CD4-positive, alpha-beta T cell (primary cell): Measurements from ENCODE around the gene NRTN. TPM values are rescaled to one million over a fixed set of nuclear protein-coding genes. Genes with fewer than 3 reads are reported as not detected.
"Not testable (repeated sequence)": the region's sequence is repeated elsewhere in the genome, so short reads cannot be mapped to it uniquely, and the experiment has no call there.

Source experiments
- ATAC-seq: fragments of 200-7000 bp; cut with Tn5 transposase; one replicate; pipeline ENCODE4 v1.10.0; 2022; ENCODE audit warnings: mild to moderate bottlenecking; ENCODE audit not compliant: poor library complexity
- CTCF ChIA-PET: fragments of 350-600 bp; sonication (Branson Sonifier 250); formaldehyde crosslinking; loops from one replicate; lab custom pipeline; 2021; ENCODE audit warnings: antibody characterized with exemption, inconsistent platforms; lab: Charles Lee
- POLR2A ChIA-PET: fragments of 350-600 bp; sonication (Branson Sonifier 250); formaldehyde crosslinking; loops from one replicate; lab custom pipeline; 2021; ENCODE audit warnings: antibody characterized with exemption, inconsistent platforms; lab: Charles Lee
- DNase-seq, 14 experiments: peaks; one replicate each; pipeline ENCODE4 v3.0.0-alpha.2; 2013 to 2020; ENCODE audit warnings: mixed read lengths in 2 of 14
- H3K27ac ChIP-seq, 2 donors: one replicate each; pipeline versions ENCODE4 v1.5.1 to v1.7.0; 2013; ENCODE audit warnings: low read length in 2 of 2, low read depth in 1 of 2, mild to moderate bottlenecking in 1 of 2
- H3K27me3 ChIP-seq, 2 experiments: 1 replicate in 1 of 2; 2 replicates in 1 of 2; pipeline versions ENCODE4 v1.6.1 to v1.7.0; 2013; ENCODE audit warnings: low read length in 2 of 2, control low read depth in 1 of 2, mild to moderate bottlenecking in 1 of 2, moderate library complexity in 1 of 2; ENCODE audit not compliant: insufficient read depth in 2 of 2, control insufficient read depth in 1 of 2
- H3K36me3 ChIP-seq: one replicate; pipeline ENCODE4 v1.6.1; 2013; ENCODE audit warnings: low read length, control low read depth; ENCODE audit not compliant: insufficient read depth
- H3K4me1 ChIP-seq: one replicate; pipeline ENCODE4 v1.6.1; 2013; ENCODE audit warnings: low read length, control low read depth; ENCODE audit not compliant: insufficient read depth
- H3K4me3 ChIP-seq: one replicate; pipeline ENCODE4 v1.5.1; 2013; ENCODE audit warnings: mild to moderate bottlenecking, low read length, moderate library complexity
- H3K9me3 ChIP-seq, 2 experiments: 1 replicate in 1 of 2; 2 replicates in 1 of 2; pipeline versions ENCODE4 v1.6.1 to v1.7.0; 2013; ENCODE audit warnings: low read length in 2 of 2, mild to moderate bottlenecking in 2 of 2, control low read depth in 1 of 2, moderate library complexity in 1 of 2; ENCODE audit not compliant: control insufficient read depth in 1 of 2, insufficient read depth in 1 of 2
- H3K27ac Mint-ChIP-seq: one replicate; pipeline ENCODE4 v1.8.0; 2020; ENCODE audit warnings: mixed read lengths
- H3K27me3 Mint-ChIP-seq: one replicate; pipeline ENCODE4 v1.8.0; 2021; ENCODE audit warnings: mixed read lengths
- H3K36me3 Mint-ChIP-seq: one replicate; pipeline ENCODE4 v1.8.0; 2021; ENCODE audit warnings: low read depth, mixed read lengths
- H3K4me1 Mint-ChIP-seq: one replicate; pipeline ENCODE4 v1.8.0; 2021; ENCODE audit warnings: low read depth, mixed read lengths
- H3K4me3 Mint-ChIP-seq: one replicate; pipeline ENCODE4 v1.8.0; 2020; ENCODE audit warnings: mild to moderate bottlenecking, mixed read lengths
- H3K9me3 Mint-ChIP-seq: one replicate; pipeline ENCODE4 v1.8.0; 2020; ENCODE audit warnings: mixed read lengths
- intact Hi-C, 2 experiments: fragments of 100-400 bp; cut with DNase I in 1 of 2; cut with micrococcal nuclease in 1 of 2; formaldehyde crosslinking; loops; one replicate each; pipeline versions ENCODE4 v1.15.1 to v1.9.0; 2023 to 2025; cut with DNase I, micrococcal nuclease
- total RNA-seq, 174 experiments: library from RNA in 2 of 174; stranded (reverse) in 2 of 174; gene quantifications; one replicate each; pipeline ENCODE4 v1.2.3 and lab custom pipeline; 2021 to 2026
- TF ChIP-seq, protein P1 (sequence below): fragments of 200-600 bp; IDR thresholded peaks from one replicate; pipeline ENCODE4 v1.8.0; 2022; ENCODE audit warnings: antibody characterized with exemption, mild to moderate bottlenecking

Gene NRTN
- total RNA-seq, 2 experiments from 2014 or later: 1.5 to 1.6 TPM

- H3K27ac ChIP-seq: no peak overlapping the region
- TF ChIP-seq, protein P1, sequence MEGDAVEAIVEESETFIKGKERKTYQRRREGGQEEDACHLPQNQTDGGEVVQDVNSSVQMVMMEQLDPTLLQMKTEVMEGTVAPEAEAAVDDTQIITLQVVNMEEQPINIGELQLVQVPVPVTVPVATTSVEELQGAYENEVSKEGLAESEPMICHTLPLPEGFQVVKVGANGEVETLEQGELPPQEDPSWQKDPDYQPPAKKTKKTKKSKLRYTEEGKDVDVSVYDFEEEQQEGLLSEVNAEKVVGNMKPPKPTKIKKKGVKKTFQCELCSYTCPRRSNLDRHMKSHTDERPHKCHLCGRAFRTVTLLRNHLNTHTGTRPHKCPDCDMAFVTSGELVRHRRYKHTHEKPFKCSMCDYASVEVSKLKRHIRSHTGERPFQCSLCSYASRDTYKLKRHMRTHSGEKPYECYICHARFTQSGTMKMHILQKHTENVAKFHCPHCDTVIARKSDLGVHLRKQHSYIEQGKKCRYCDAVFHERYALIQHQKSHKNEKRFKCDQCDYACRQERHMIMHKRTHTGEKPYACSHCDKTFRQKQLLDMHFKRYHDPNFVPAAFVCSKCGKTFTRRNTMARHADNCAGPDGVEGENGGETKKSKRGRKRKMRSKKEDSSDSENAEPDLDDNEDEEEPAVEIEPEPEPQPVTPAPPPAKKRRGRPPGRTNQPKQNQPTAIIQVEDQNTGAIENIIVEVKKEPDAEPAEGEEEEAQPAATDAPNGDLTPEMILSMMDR: no peak
- ATAC-seq (no peak), DNase-seq (no peak)
- ChIA-PET POLR2A (no interaction called here), CTCF (no interaction called here)
- H3K9me3 ChIP-seq: no peaks in the 10 kb centered on the region
- no peaks in the 10 kb centered on the region for H3K4me1 Mint-ChIP-seq
- no peak overlapping the region for H3K4me3 ChIP-seq
- no peaks in the 10 kb centered on the region for H3K4me1 ChIP-seq
- no peaks in the 10 kb centered on the region for H3K36me3 ChIP-seq
- no peaks in the 10 kb centered on the region for H3K36me3 Mint-ChIP-seq
- H3K4me3 Mint-ChIP-seq: no peak overlapping the region
- no peaks in the 10 kb centered on the region for H3K9me3 Mint-ChIP-seq
- no peaks in the 10 kb centered on the region for H3K27me3 Mint-ChIP-seq
- H3K27me3 ChIP-seq: peaks cover 3% of the 10 kb centered on the region in 2 experiments
- intact Hi-C loops: loop anchor here in 1 of 2 experiments (10.0 kb wide), 1 partner anchor 250 kb away; no protein-coding TSS in a partner anchor
- no peak overlapping the region for H3K27ac Mint-ChIP-seq
These were observed 29.9 kb upstream of the NRTN start for GRCh38 chr19:5774921-5775320.

DNA sequence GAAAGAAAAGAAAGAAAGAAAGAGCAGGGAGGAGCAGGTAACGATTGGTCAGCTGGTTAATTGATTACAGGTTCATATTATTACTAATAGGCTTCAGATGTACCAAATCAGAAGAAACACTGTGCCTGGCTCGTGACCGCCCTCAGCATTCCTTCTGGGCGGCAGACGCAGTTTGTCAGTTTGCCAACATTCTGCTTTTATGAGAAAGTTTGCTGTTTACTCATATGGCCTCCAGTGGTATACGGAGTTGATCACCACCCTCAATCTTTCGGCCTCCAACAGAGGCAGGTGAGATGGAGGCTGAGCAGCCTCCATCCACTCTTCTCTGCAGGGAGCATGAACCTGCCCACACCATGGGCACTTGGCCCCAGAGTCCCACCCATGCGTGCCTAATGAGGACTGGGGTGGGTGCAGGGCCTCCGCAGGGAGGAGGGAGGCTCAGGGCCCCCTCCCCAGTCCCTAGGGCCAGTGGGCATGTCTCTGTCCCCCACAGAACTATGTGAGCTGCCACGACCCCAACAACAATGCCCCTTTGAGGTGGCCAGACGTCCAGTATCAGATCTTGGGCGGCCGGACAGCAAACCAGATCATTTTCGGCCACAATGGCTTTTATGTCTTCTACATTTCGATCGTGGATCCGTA is 29.1 kb upstream of the NRTN start:
- ATAC-seq: no peak
- Histone ChIP-seq H3K36me3 (no peaks in the 10 kb centered on the region), H3K4me1 (no peaks in the 10 kb centered on the region), H3K9me3 (no peaks in the 10 kb centered on the region), H3K4me3 (no peak overlapping the region), H3K27me3 (peaks cover 3% of the 10 kb centered on the region in 2 experiments), H3K27ac (no peak overlapping the region)
- POLR2A ChIA-PET: no interaction called here
- CTCF ChIA-PET: no interaction called here
- H3K4me1 Mint-ChIP-seq: no peaks in the 10 kb centered on the region
- no peak overlapping the region for H3K4me3 Mint-ChIP-seq
- no peaks in the 10 kb centered on the region for H3K9me3 Mint-ChIP-seq
- no peak overlapping the region for H3K27ac Mint-ChIP-seq
- H3K36me3 Mint-ChIP-seq: no peaks in the 10 kb centered on the region
- intact Hi-C loops: loop anchor here in 1 of 2 experiments (10.0 kb wide), 1 partner anchor 249 kb away; no protein-coding TSS in a partner anchor
- no peaks in the 10 kb centered on the region for H3K27me3 Mint-ChIP-seq
- no peak for DNase-seq
- TF ChIP-seq, protein P1: no peak

DNA sequence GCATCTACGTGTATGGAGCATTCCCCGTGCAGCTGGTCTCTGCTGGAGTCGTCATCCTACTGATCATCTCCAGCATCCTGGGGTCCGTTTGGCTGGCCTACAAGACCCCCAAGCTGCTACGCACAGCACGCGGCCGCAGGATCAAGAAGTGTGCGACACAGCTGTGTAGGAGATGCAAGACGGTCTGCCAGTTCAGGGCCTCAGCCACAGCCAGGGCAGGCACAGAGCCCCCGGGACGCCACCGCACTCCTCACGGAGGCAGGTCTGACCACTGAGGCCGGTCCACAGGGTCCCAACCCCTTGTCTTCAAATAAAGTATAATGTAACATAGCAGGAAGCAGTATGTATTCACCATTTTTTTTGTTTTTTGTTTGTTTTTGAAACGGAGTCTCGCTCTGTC is 26.5 kb upstream of the NRTN start:
- Mint-ChIP-seq H3K4me3 (no peak overlapping the region), H3K27me3 (no peaks in the 10 kb centered on the region), H3K9me3 (no peaks in the 10 kb centered on the region), H3K36me3 (no peaks in the 10 kb centered on the region), H3K27ac (no peak overlapping the region), H3K4me1 (no peaks in the 10 kb centered on the region)
- Histone ChIP-seq H3K4me1 (no peaks in the 10 kb centered on the region), H3K4me3 (no peak overlapping the region), H3K27me3 (peaks cover 0 to under 1% of the 10 kb centered on the region in 2 experiments), H3K9me3 (peaks cover 0 to 6% of the 10 kb centered on the region in 2 experiments), H3K27ac (no peak overlapping the region), H3K36me3 (no peaks in the 10 kb centered on the region)
- CTCF ChIA-PET: interaction anchor here (0.6 kb wide), 1 partner anchor 1174 kb away, joined by 3 read pairs; no protein-coding TSS in a partner anchor
- ATAC-seq (no peak), DNase-seq (no peak)
- POLR2A ChIA-PET: no interaction called here
- TF ChIP-seq, protein P1: no peak
- intact Hi-C loops: loop anchor here in 1 of 2 experiments (10.0 kb wide), 1 partner anchor 246 kb away; no protein-coding TSS in a partner anchor

- H3K27me3 ChIP-seq, H3K9me3 Mint-ChIP-seq, H3K27me3 Mint-ChIP-seq, H3K36me3 Mint-ChIP-seq, H3K27ac Mint-ChIP-seq, intact Hi-C loops, H3K4me1 ChIP-seq, H3K4me1 Mint-ChIP-seq, H3K9me3 ChIP-seq, POLR2A ChIA-PET, H3K4me3 ChIP-seq, H3K27ac ChIP-seq, CTCF ChIA-PET, DNase-seq, ATAC-seq, H3K4me3 Mint-ChIP-seq: not testable (repeated sequence)
- H3K36me3 ChIP-seq: peaks cover 19% of the 10 kb centered on the region
These were observed 24.0 kb upstream of the NRTN start for GRCh38 chr19:5780916-5781315.
